Neural progenitor cell (in vitro differentiated cells): ENCODE measurements around the gene LMAN1L. TPM values are rescaled to one million over a fixed set of nuclear protein-coding genes. Genes with fewer than 3 reads are reported as not detected.

Source experiments
- DNase-seq: peaks from one replicate; pipeline ENCODE4 v3.0.0-alpha.2; 2016; ENCODE audit warnings: low spot score
- H2AFZ ChIP-seq: fragments of 200-600 bp; sonication (generic); replicated peaks from 2 replicates; pipeline ENCODE4 v1.6.1; 2016; ENCODE audit warnings: antibody characterized with exemption
- H3F3A ChIP-seq: fragments of 200-600 bp; sonication (generic); 2 replicates; pipeline ENCODE4 v1.6.1; 2016; ENCODE audit warnings: antibody characterized with exemption, low read depth
- H3K27ac ChIP-seq: fragments of 200-600 bp; sonication (generic); 2 replicates; pipeline ENCODE4 v1.5.1; 2016; ENCODE audit warnings: mild to moderate bottlenecking
- H3K27me3 ChIP-seq: fragments of 200-600 bp; sonication (generic); 2 replicates; pipeline ENCODE4 v1.6.1; 2016; ENCODE audit warnings: mild to moderate bottlenecking, moderate library complexity
- H3K36me3 ChIP-seq: fragments of 200-600 bp; sonication (generic); 2 replicates; pipeline ENCODE4 v1.5.1; 2016
- H3K4me1 ChIP-seq: fragments of 200-600 bp; sonication (generic); 2 replicates; pipeline ENCODE4 v1.6.1; 2016; ENCODE audit warnings: mixed run types
- H3K4me2 ChIP-seq: fragments of 200-600 bp; sonication (generic); 2 replicates; pipeline ENCODE4 v1.6.1; 2016
- H3K4me3 ChIP-seq: fragments of 200-600 bp; sonication (generic); 2 replicates; pipeline ENCODE4 v1.5.1; 2016
- H3K79me2 ChIP-seq: fragments of 200-600 bp; sonication (generic); 2 replicates; pipeline ENCODE4 v1.6.1; 2016; ENCODE audit warnings: low read depth
- H3K9ac ChIP-seq: fragments of 200-600 bp; sonication (generic); 2 replicates; pipeline ENCODE4 v1.6.1; 2016
- H3K9me3 ChIP-seq: fragments of 200-600 bp; sonication (generic); 2 replicates; pipeline ENCODE4 v1.5.1; 2016; ENCODE audit warnings: low read depth
- H4K20me1 ChIP-seq: fragments of 200-600 bp; sonication (generic); 2 replicates; pipeline ENCODE4 v1.6.1; 2016; ENCODE audit warnings: low read depth
- H3K27ac Mint-ChIP-seq: 3 replicates; pipeline ENCODE4 v1.8.0; 2021; ENCODE audit warnings: mixed read lengths
- H3K27me3 Mint-ChIP-seq: 2 replicates; pipeline ENCODE4 v1.8.0; 2022; ENCODE audit warnings: low read depth, mild to moderate bottlenecking, inconsistent platforms, moderate library complexity, mixed read lengths; ENCODE audit not compliant: insufficient read depth
- H3K36me3 Mint-ChIP-seq: 3 replicates; pipeline ENCODE4 v1.8.0; 2021; ENCODE audit warnings: mixed read lengths
- H3K4me1 Mint-ChIP-seq: 3 replicates; pipeline ENCODE4 v1.8.0; 2021; ENCODE audit warnings: mixed read lengths
- H3K4me3 Mint-ChIP-seq: 3 replicates; pipeline ENCODE4 v1.8.0; 2021; ENCODE audit warnings: mild to moderate bottlenecking, moderate library complexity, mixed read lengths
- H3K9me3 Mint-ChIP-seq: 3 replicates; pipeline ENCODE4 v1.8.0; 2020; ENCODE audit warnings: mixed read lengths
- CTCF ChIP-seq: fragments of 200-600 bp; sonication (generic); IDR thresholded peaks from 2 replicates; pipeline ENCODE4 v1.5.1; 2017; ENCODE audit warnings: antibody characterized with exemption, mild to moderate bottlenecking
- EZH2 ChIP-seq: fragments of 200-600 bp; sonication (generic); IDR thresholded peaks from 2 replicates; pipeline ENCODE4 v1.6.1; 2017; ENCODE audit warnings: antibody characterized with exemption, mild to moderate bottlenecking, moderate library complexity
- EZH2phosphoT487 ChIP-seq: fragments of 200-600 bp; sonication (generic); IDR thresholded peaks from 2 replicates; pipeline ENCODE4 v1.6.1; 2017; ENCODE audit warnings: antibody characterized with exemption
- total RNA-seq: library from RNA; depleted of rRNA; stranded (reverse); fragments of >200 nt; gene quantifications from 2 replicates; pipeline ENCODE4 v1.2.3, GENCODE V29; 2015; ENCODE audit warnings: low replicate concordance

Gene LMAN1L
- total RNA-seq, 1 donor from 2014 or later, result not detected

GRCh38 chr15:74843445-74843828, 30.8 kb downstream of the LMAN1L start:
- H3K4me2 ChIP-seq, result peak overlapping the region; percentile 79
- peaks cover 18% of the 10 kb centered on the region for H3K4me1 ChIP-seq
- H3K9ac ChIP-seq, result no peak overlapping the region
- DNase-seq, result no peak
- no peaks in the 10 kb centered on the region for H3K36me3 ChIP-seq
- no peak overlapping the region for H3K27ac ChIP-seq
- H3K4me3 ChIP-seq, result peak overlapping the region; percentile 82
- Mint-ChIP-seq H3K9me3 (no peaks in the 10 kb centered on the region), H3K36me3 (peaks cover 10% of the 10 kb centered on the region), H3K27ac (peak overlapping the region; percentile 95), H3K4me1 (peaks cover 35% of the 10 kb centered on the region), H3K27me3 (peaks cover 7% of the 10 kb centered on the region), H3K4me3 (peak overlapping the region; percentile 89)
- no peaks in the 10 kb centered on the region for H3K27me3 ChIP-seq
- H3K79me2 ChIP-seq, result no peaks in the 10 kb centered on the region
- H2AFZ ChIP-seq, result peak overlapping the region; percentile 86
- peaks cover 12% of the 10 kb centered on the region for H4K20me1 ChIP-seq
- TF ChIP-seq CTCF (peak; percentile 13), EZH2 (peak; percentile 30), EZH2phosphoT487 (no peak)
- peaks cover 24% of the 10 kb centered on the region for H3F3A ChIP-seq
- no peaks in the 10 kb centered on the region for H3K9me3 ChIP-seq

GRCh38 chr15:74843891-74844299, 31.3 kb downstream of the LMAN1L start:
- H3K4me3 ChIP-seq, result peak overlapping the region; percentile 82
- H3K9ac ChIP-seq, result no peak overlapping the region
- H3K27ac Mint-ChIP-seq, result no peak overlapping the region
- H3K79me2 ChIP-seq, result no peaks in the 10 kb centered on the region
- H3F3A ChIP-seq, result peaks cover 24% of the 10 kb centered on the region
- H3K4me2 ChIP-seq, result peak overlapping the region; percentile 79
- peaks cover 7% of the 10 kb centered on the region for H3K27me3 Mint-ChIP-seq
- no peaks in the 10 kb centered on the region for H3K9me3 Mint-ChIP-seq
- peaks cover 18% of the 10 kb centered on the region for H3K4me1 ChIP-seq
- H3K27ac ChIP-seq, result no peak overlapping the region
- H3K36me3 Mint-ChIP-seq, result peaks cover 12% of the 10 kb centered on the region
- H4K20me1 ChIP-seq, result peaks cover 12% of the 10 kb centered on the region
- H3K4me3 Mint-ChIP-seq, result peak overlapping the region; percentile 89
- no peak overlapping the region for H2AFZ ChIP-seq
- H3K27me3 ChIP-seq, result no peaks in the 10 kb centered on the region
- peaks cover 38% of the 10 kb centered on the region for H3K4me1 Mint-ChIP-seq
- TF ChIP-seq EZH2phosphoT487, result no peak
- DNase-seq, result peak; percentile 24
- no peaks in the 10 kb centered on the region for H3K36me3 ChIP-seq
- H3K9me3 ChIP-seq, result no peaks in the 10 kb centered on the region

- H2AFZ ChIP-seq, result no peak overlapping the region
- H3K9me3 Mint-ChIP-seq, result no peaks in the 10 kb centered on the region
- peaks cover 38% of the 10 kb centered on the region for H3K4me1 Mint-ChIP-seq
- no peaks in the 10 kb centered on the region for H3K79me2 ChIP-seq
- peaks cover 7% of the 10 kb centered on the region for H3K27me3 Mint-ChIP-seq
- peaks cover 12% of the 10 kb centered on the region for H4K20me1 ChIP-seq
- peaks cover 13% of the 10 kb centered on the region for H3K36me3 Mint-ChIP-seq
- no peaks in the 10 kb centered on the region for H3K9me3 ChIP-seq
- H3F3A ChIP-seq, result peaks cover 24% of the 10 kb centered on the region
- H3K27ac Mint-ChIP-seq, result peak overlapping the region; percentile 55
- DNase-seq, result peak; percentile 72
- TF ChIP-seq EZH2phosphoT487, result no peak
- no peak for TF ChIP-seq EZH2
- TF ChIP-seq CTCF, result no peak
- peak overlapping the region; percentile 84 for H3K27ac ChIP-seq
- H3K4me3 Mint-ChIP-seq, result no peak overlapping the region
- H3K4me3 ChIP-seq, result no peak overlapping the region
- no peak overlapping the region for H3K9ac ChIP-seq
- no peaks in the 10 kb centered on the region for H3K36me3 ChIP-seq
- peaks cover 18% of the 10 kb centered on the region for H3K4me1 ChIP-seq
- peak overlapping the region; percentile 79 for H3K4me2 ChIP-seq
- no peaks in the 10 kb centered on the region for H3K27me3 ChIP-seq
Observed at GRCh38 chr15:74844319-74845207, 31.9 kb downstream of the LMAN1L start.

- TF ChIP-seq EZH2 (no peak), CTCF (no peak), EZH2phosphoT487 (no peak)
- Histone ChIP-seq H3K4me2 (no peak overlapping the region), H3K79me2 (no peaks in the 10 kb centered on the region), H3K27me3 (no peaks in the 10 kb centered on the region), H3F3A (peaks cover 24% of the 10 kb centered on the region), H3K9ac (no peak overlapping the region), H3K36me3 (no peaks in the 10 kb centered on the region), H3K9me3 (no peaks in the 10 kb centered on the region), H4K20me1 (peaks cover 9% of the 10 kb centered on the region), H2AFZ (no peak overlapping the region), H3K4me3 (no peak overlapping the region), H3K27ac (no peak overlapping the region), H3K4me1 (peaks cover 18% of the 10 kb centered on the region)
- H3K27me3 Mint-ChIP-seq, result peaks cover 7% of the 10 kb centered on the region
- no peak for DNase-seq
- peak overlapping the region; percentile 78 for H3K27ac Mint-ChIP-seq
- peaks cover 36% of the 10 kb centered on the region for H3K4me1 Mint-ChIP-seq
- H3K9me3 Mint-ChIP-seq, result no peaks in the 10 kb centered on the region
- no peak overlapping the region for H3K4me3 Mint-ChIP-seq
- peaks cover 13% of the 10 kb centered on the region for H3K36me3 Mint-ChIP-seq
Observed at GRCh38 chr15:74845208-74845568, 32.6 kb downstream of the LMAN1L start.
